NT2/D1 (cell line): Measurements from ENCODE around the gene PTPRF.
"Not testable (repeated sequence)": the region's sequence is repeated elsewhere in the genome, so short reads cannot be mapped to it uniquely, and the experiment has no call there.

ENCODE experiments used
- DNase-seq: peaks from one replicate; pipeline ENCODE4 v3.0.0-alpha.2; 2011; ENCODE audit warnings: low read depth, low spot score
- H3K27me3 ChIP-seq: 2 replicates; pipeline ENCODE4 v1.6.0; 2011; ENCODE audit warnings: mild to moderate bottlenecking; ENCODE audit not compliant: insufficient read length, insufficient read depth
- H3K36me3 ChIP-seq: 2 replicates; pipeline ENCODE4 v1.6.1; 2011; ENCODE audit warnings: mild to moderate bottlenecking, low read length, mixed read lengths; ENCODE audit not compliant: insufficient read depth, insufficient read length
- H3K4me1 ChIP-seq: 2 replicates; pipeline ENCODE4 v1.5.1; 2011; ENCODE audit not compliant: insufficient read depth, insufficient read length
- H3K4me3 ChIP-seq: 2 replicates; pipeline ENCODE4 v1.5.1; 2011; ENCODE audit warnings: low read depth; ENCODE audit not compliant: insufficient read length
- H3K9ac ChIP-seq: 2 replicates; pipeline ENCODE4 v1.6.0; 2011; ENCODE audit warnings: low read depth; ENCODE audit not compliant: insufficient read length
- H3K9me3 ChIP-seq: 2 replicates; pipeline ENCODE4 v1.5.1; 2011; ENCODE audit warnings: mild to moderate bottlenecking, low read length; ENCODE audit not compliant: insufficient read depth
- SUZ12 ChIP-seq: IDR thresholded peaks from 2 replicates; pipeline ENCODE4 v1.6.1; 2011; ENCODE audit not compliant: insufficient read length, insufficient read depth; ENCODE audit errors: extremely low read depth
- YY1 ChIP-seq: IDR thresholded peaks from 2 replicates; pipeline ENCODE4 v1.6.1; 2011; ENCODE audit not compliant: insufficient read length, insufficient read depth
- ZNF274 ChIP-seq: IDR thresholded peaks from 2 replicates; pipeline ENCODE4 v1.6.1; 2011; ENCODE audit warnings: mild to moderate bottlenecking, low read depth, low read length

Gene PTPRF

DNA sequence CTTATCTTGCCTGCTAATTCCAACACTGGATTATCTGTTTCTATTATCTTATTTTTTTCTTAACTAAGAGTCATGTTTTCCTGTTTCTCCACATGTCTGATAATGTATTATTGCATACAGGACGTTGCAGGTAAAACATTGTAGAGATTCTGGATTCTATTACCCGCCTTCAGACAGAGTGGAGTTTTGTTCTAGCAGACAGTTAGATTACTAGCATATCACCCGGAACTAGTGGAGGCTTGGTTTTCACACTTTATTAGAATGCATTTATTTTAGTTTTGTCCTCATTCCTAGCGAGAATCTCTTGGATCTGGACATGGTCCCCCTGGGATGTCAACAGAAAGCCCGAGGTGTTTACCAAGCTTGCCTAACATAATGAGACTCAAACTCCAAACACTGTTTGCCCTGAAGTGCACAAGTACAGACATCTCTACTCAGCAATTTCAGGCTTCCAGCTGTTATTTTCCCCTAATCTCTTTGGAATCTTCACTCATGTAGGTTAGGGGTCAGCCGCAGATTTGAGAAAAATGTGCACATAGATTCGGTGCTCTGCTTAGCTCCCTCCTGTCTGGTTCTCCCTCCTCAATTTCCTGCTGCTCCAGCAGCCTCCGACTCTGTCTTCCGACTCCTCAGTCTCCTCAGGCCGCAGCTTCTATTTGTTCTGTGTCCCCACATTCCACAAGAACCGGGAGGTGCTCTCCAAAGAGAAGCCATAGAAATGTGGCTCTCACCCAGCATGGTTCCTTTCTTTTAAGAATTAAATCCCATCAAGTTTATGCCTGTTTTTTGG is 36.8 kb upstream of the PTPRF start:
- no peaks in the 10 kb centered on the region for H3K4me1 ChIP-seq
- H3K36me3 ChIP-seq: no peaks in the 10 kb centered on the region
- no peak overlapping the region for H3K9ac ChIP-seq
- H3K27me3 ChIP-seq: no peaks in the 10 kb centered on the region
- no peak overlapping the region for H3K4me3 ChIP-seq
- no peak for TF ChIP-seq YY1
- no peak for TF ChIP-seq ZNF274
- no peak for TF ChIP-seq SUZ12
- peaks cover 18% of the 10 kb centered on the region for H3K9me3 ChIP-seq
- peak; percentile 68 for DNase-seq

- H3K27me3 ChIP-seq: no peaks in the 10 kb centered on the region
- peaks cover 16% of the 10 kb centered on the region; the same call in 1 of the 2 replicates for H3K9me3 ChIP-seq
- DNase-seq: no peak
- H3K4me3 ChIP-seq: no peak overlapping the region
- no peaks in the 10 kb centered on the region for H3K36me3 ChIP-seq
- no peak overlapping the region for H3K9ac ChIP-seq
- no peaks in the 10 kb centered on the region for H3K4me1 ChIP-seq
- TF ChIP-seq SUZ12: no peak
- TF ChIP-seq ZNF274: no peak
- TF ChIP-seq YY1: no peak
Measured at GRCh38 chr1:43495204-43495603, 35.5 kb upstream of the PTPRF start.

- Histone ChIP-seq H3K4me1 (peaks cover 9% of the 10 kb centered on the region), H3K9ac (no peak overlapping the region), H3K9me3 (peaks cover 7% of the 10 kb centered on the region; the same call in 1 of the 2 replicates), H3K27me3 (no peaks in the 10 kb centered on the region), H3K36me3 (no peaks in the 10 kb centered on the region), H3K4me3 (no peak overlapping the region)
- TF ChIP-seq ZNF274 (no peak), SUZ12 (no peak)
- no peak for DNase-seq
Measured at GRCh38 chr1:43499898-43500297, 30.8 kb upstream of the PTPRF start.

- not testable (repeated sequence) for H3K4me1 ChIP-seq, DNase-seq, H3K36me3 ChIP-seq, H3K4me3 ChIP-seq, H3K9me3 ChIP-seq, H3K9ac ChIP-seq, H3K27me3 ChIP-seq
Measured at GRCh38 chr1:43501806-43502205, 28.9 kb upstream of the PTPRF start.

DNA sequence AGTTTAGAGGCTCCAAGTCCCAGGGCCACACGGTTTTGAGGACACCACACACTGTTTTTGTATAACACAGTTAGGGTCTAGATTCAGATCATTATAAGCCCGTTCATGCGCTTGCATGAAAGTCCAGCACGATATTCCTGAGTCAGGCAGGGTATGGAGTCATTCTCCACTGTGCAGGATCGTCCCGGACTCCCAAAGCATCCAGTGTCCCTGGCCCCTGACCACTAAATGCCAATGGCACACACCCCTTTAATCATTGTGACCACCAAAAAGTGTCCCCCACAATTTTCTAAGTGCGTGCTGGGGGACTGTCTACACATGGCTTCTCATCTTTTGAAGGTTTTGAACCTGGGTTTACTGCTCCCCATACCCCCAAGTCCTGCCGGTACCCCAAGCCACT is 27.1 kb upstream of the PTPRF start:
- no peak for DNase-seq
- TF ChIP-seq SUZ12: no peak
- TF ChIP-seq YY1: no peak

DNA sequence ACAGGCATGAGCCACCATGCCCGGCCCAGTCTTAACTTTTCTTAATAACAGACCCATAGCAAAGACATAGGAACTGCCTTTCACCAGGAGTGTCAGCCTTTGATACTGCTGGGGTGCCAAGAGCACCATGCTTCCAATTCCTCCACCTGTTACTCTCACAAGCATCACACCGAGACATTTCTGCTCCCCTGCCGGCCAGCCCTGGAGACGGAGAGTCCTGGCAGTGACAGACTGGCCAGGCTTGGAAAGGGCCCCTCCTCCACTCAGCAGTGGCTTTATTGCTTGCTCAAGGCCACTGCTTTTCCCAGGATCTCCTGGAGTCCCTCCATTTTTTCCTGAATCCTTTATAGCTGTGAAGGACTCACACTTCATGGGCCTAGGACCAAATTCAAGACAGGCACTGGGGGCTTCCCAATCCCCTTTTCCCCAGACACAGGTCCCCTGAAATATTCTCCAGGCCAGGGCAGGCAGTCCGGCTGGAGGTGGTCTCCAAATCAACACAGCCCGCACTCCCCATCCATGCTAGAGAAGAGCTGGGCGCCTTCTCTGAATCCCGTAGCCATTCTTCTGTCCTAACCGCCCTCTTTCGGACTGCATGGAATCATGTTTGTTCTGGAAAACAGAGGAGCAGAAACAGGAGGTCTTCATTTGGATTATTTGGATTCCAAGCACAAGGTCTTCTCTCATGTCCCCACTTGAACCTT is 25.5 kb upstream of the PTPRF start:
- no peak for TF ChIP-seq ZNF274
- TF ChIP-seq SUZ12: no peak
- no peak for TF ChIP-seq YY1
- Histone ChIP-seq H3K9me3 (peaks cover 7% of the 10 kb centered on the region; the same call in 1 of the 2 replicates), H3K36me3 (no peaks in the 10 kb centered on the region), H3K4me3 (no peak overlapping the region), H3K27me3 (no peaks in the 10 kb centered on the region), H3K9ac (no peak overlapping the region), H3K4me1 (peaks cover 11% of the 10 kb centered on the region)
- no peak for DNase-seq

More for the DNA sequence above, 27.1 kb upstream of the PTPRF start:
- no peaks in the 10 kb centered on the region for H3K36me3 ChIP-seq
- H3K4me1 ChIP-seq: peaks cover 9% of the 10 kb centered on the region
- peaks cover 7% of the 10 kb centered on the region; the same call in 1 of the 2 replicates for H3K9me3 ChIP-seq
- no peaks in the 10 kb centered on the region for H3K27me3 ChIP-seq
- H3K4me3 ChIP-seq: no peak overlapping the region
- H3K9ac ChIP-seq: no peak overlapping the region

DNA sequence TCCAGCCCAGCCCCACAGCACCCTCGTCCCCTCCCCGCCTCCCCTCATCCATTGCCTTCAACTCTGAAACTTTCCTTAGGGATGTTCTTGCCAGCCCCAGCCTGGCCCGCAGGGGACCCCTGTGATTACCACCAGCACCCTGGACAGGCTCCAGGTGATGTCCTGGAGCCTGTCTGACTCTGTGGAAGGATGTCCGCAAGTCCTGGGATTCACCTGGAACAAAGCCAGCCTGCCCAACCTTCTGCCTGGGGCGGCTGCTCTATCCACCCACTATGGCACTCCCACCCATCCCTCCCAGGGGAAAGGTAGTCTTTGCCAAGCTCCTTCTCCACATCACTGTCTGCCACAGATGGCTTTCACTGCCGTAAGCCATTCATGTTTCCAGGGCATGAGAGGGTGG is 24.4 kb upstream of the PTPRF start:
- DNase-seq: no peak
- Histone ChIP-seq H3K4me3 (no peak overlapping the region), H3K36me3 (no peaks in the 10 kb centered on the region), H3K9ac (no peak overlapping the region), H3K27me3 (no peaks in the 10 kb centered on the region), H3K4me1 (peaks cover 11% of the 10 kb centered on the region), H3K9me3 (peaks cover 1% of the 10 kb centered on the region; the same call in 1 of the 2 replicates)
- no peak for TF ChIP-seq YY1
- TF ChIP-seq SUZ12: no peak
- no peak for TF ChIP-seq ZNF274
